LNCaP clone FGC (cell line): ENCODE data around the gene CBX7.

Experiments used
- DNase-seq: peaks from one replicate; pipeline ENCODE4 v3.0.0-alpha.2; 2011; ENCODE audit warnings: low read depth
- H3K4me3 ChIP-seq: 2 replicates; pipeline ENCODE4 v1.5.1; 2011; ENCODE audit warnings: mild to moderate bottlenecking, low read depth, low read length, control low read depth
- CTCF ChIP-seq: IDR thresholded peaks from 2 replicates; pipeline ENCODE4 v1.5.1; 2012; ENCODE audit warnings: mild to moderate bottlenecking; ENCODE audit not compliant: control insufficient read depth, insufficient read depth; ENCODE audit errors: extremely low read depth

The CBX7 gene

GRCh38 chr22:39109361-39109760 is 43.1 kb downstream of the CBX7 start:
- no peak for TF ChIP-seq CTCF
- DNase-seq = no peak
- H3K4me3 ChIP-seq = no peak overlapping the region

GRCh38 chr22:39108487-39108886 is 44.0 kb downstream of the CBX7 start:
- no peak for DNase-seq
- H3K4me3 ChIP-seq = no peak overlapping the region
- no peak for TF ChIP-seq CTCF

- TF ChIP-seq CTCF = no peak
- no peak for DNase-seq
- no peak overlapping the region for H3K4me3 ChIP-seq
Observed at GRCh38 chr22:39106326-39106725, 46.2 kb downstream of the CBX7 start.

- no peak overlapping the region for H3K4me3 ChIP-seq
- no peak for DNase-seq
- TF ChIP-seq CTCF = no peak
Observed at GRCh38 chr22:39103431-39103830, 49.0 kb downstream of the CBX7 start.

- DNase-seq = no peak
- H3K4me3 ChIP-seq = no peak overlapping the region
- no peak for TF ChIP-seq CTCF
Observed at GRCh38 chr22:39101226-39101625, 51.3 kb downstream of the CBX7 start.

GRCh38 chr22:39098576-39098975 is 53.9 kb downstream of the CBX7 start:
- no peak for DNase-seq
- no peak for TF ChIP-seq CTCF
- H3K4me3 ChIP-seq = no peak overlapping the region

- no peak overlapping the region for H3K4me3 ChIP-seq
- no peak for TF ChIP-seq CTCF
- DNase-seq = no peak
Observed at GRCh38 chr22:39098026-39098425, 54.5 kb downstream of the CBX7 start.
